Stomach (tissue), 9 donors: ENCODE data around the gene LSR. TPM values are rescaled to one million over a fixed set of nuclear protein-coding genes. Genes with fewer than 3 reads are reported as not detected.
A peak's percentile ranks its signal among the peaks of the same experiment; 100 is the strongest.

Experiments used
- DNase-seq, 2 donors: peaks; one replicate each; pipeline versions ENCODE4 v3.0.0 to v3.0.0-alpha.2; 2013 to 2019
- H3K27ac ChIP-seq, 5 donors: fragments of 200-600 bp in 4 of 5; sonication (generic) in 4 of 5; one replicate each; pipeline ENCODE4 v1.5.1; 2013 to 2019; ENCODE audit warnings: mild to moderate bottlenecking in 1 of 5, moderate library complexity in 1 of 5
- H3K27me3 ChIP-seq, 3 donors: fragments of 200-600 bp; sonication (generic); one replicate each; pipeline ENCODE4 v1.5.1; 2017 to 2019; ENCODE audit warnings: mixed run types in 1 of 3
- H3K36me3 ChIP-seq, 4 donors: fragments of 200-600 bp; sonication (generic); 1 replicate in 3 of 4; 2 replicates in 1 of 4; pipeline ENCODE4 v1.5.1; 2016 to 2019
- H3K4me1 ChIP-seq, 4 donors: fragments of 200-600 bp; sonication (generic); one replicate each; pipeline ENCODE4 v1.5.1; 2016 to 2019
- H3K4me3 ChIP-seq, 4 donors: fragments of 200-600 bp; sonication (generic) in 3 of 4; one replicate each; pipeline ENCODE4 v1.5.1; 2016 to 2019; ENCODE audit warnings: mild to moderate bottlenecking in 1 of 4
- H3K9me3 ChIP-seq, 4 donors: fragments of 200-600 bp; sonication (generic); one replicate each; pipeline ENCODE4 v1.5.1; 2016 to 2019
- EP300 ChIP-seq: sonication (generic); formaldehyde crosslinking; IDR thresholded peaks from one replicate; pipeline ENCODE4 v1.6.1; 2017; ENCODE audit warnings: antibody characterized with exemption
- POLR2A ChIP-seq, 4 donors: fragments of 450-650 bp; IDR thresholded peaks; one replicate each; pipeline ENCODE4 v1.6.1; 2016; ENCODE audit warnings: antibody characterized with exemption in 4 of 4, control low read depth in 2 of 4, mild to moderate bottlenecking in 1 of 4, moderate library complexity in 1 of 4
- POLR2AphosphoS5 ChIP-seq, 3 donors: sonication (generic); formaldehyde crosslinking; IDR thresholded peaks; one replicate each; pipeline ENCODE4 v1.6.1; 2016; ENCODE audit warnings: antibody characterized with exemption in 3 of 3
- WGBS, 5 donors: extraction: QIAGEN DNeasy Blood & Tissue Kit in 3 of 5; methylation state at CpG; one replicate each; pipeline versions ENCODE4 v1.1.5 to v1.1.7; 2013 to 2018; 5-methylcytosine and 5-hydroxymethylcytosine counted together
- intact Hi-C: fragments of 100-400 bp; cut with DNase I; formaldehyde crosslinking; loops from one replicate; pipeline ENCODE4 v1.15.1; 2023; ENCODE audit warnings: low total_unique reads
- polyA plus RNA-seq, 3 donors: library from polyadenylated mRNA; stranded (reverse); fragments of 200-250 nt; gene quantifications; one replicate each; pipeline ENCODE4 v1.2.3, GENCODE V29; 2013
- total RNA-seq, 5 donors: library from RNA; depleted of rRNA; stranded (reverse); fragments of >200 nt; gene quantifications; one replicate each; pipeline versions ENCODE4 v1.1.0 to v1.2.3, GENCODE V29; 2014 to 2016
- TF ChIP-seq, protein P1 (sequence below), 7 experiments: fragments of 450-650 bp in 4 of 7; fragments of 200-600 bp in 3 of 7; sonication (generic) in 3 of 7; IDR thresholded peaks; one replicate each; pipeline ENCODE4 v1.5.1; 2016 to 2019; ENCODE audit warnings: antibody characterized with exemption in 7 of 7, control low read depth in 2 of 7, mild to moderate bottlenecking in 1 of 7
- donor health status: healthy with polysubstance abuse.
- donor health status: Bipolar disorder and iron deficiency.
- donor health status: healthy.

The LSR gene
- total and polyA plus RNA-seq, 8 donors = 17.9 to 174 (median 78.6) TPM

DNA sequence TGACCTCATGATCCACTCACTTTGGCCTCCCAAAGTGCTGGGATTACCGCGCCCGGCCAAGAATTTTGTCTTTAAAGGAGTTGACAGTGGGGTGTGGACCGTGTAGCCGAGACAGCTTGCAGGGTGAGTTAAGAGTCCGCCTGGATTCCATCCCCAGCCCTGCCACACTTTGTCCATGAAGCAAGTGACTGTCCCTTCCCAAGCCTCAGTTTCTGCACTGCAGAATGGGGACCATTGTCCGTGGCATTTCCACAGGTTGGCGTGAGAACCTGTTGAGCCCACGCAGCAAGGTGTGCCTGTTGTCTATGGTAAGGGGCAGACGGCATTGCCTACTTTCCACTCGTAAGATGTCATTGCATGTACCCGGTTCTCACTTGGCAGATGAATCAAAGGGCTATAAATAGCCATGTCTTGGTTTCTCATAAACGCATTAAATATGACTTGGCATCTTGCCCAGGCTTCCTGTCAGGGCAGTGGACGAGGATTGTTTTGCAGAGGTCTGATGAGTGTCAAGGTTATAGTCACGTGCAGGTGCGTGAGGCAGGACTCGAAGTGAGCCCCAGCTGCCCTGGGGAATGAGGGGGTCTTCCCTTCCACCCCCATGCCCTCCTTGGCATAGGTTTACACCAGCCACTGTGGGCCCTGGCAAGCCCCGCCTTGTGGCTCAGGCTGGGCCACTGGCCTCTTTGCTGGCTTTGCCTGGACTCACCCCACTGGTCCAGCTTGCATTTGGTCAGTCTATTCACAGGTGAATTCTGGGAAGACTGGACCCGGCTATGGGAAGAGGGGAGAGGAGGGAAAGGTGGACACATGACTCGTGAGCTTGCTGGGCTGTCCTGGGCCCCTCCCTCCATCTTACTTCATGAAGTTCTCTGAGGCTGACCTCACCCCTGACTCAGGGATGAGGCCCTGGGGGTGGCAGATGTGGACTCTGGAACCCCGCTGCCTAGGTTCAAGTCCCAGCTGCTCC lies 34.9 kb upstream of the LSR start:
- no peak for TF ChIP-seq POLR2A (IDR thresholded peaks at IDR 0.05)
- peak; percentile 45 to 74 (median 65) for TF ChIP-seq POLR2AphosphoS5 (IDR thresholded peaks at IDR 0.05)
- TF ChIP-seq, protein P1, sequence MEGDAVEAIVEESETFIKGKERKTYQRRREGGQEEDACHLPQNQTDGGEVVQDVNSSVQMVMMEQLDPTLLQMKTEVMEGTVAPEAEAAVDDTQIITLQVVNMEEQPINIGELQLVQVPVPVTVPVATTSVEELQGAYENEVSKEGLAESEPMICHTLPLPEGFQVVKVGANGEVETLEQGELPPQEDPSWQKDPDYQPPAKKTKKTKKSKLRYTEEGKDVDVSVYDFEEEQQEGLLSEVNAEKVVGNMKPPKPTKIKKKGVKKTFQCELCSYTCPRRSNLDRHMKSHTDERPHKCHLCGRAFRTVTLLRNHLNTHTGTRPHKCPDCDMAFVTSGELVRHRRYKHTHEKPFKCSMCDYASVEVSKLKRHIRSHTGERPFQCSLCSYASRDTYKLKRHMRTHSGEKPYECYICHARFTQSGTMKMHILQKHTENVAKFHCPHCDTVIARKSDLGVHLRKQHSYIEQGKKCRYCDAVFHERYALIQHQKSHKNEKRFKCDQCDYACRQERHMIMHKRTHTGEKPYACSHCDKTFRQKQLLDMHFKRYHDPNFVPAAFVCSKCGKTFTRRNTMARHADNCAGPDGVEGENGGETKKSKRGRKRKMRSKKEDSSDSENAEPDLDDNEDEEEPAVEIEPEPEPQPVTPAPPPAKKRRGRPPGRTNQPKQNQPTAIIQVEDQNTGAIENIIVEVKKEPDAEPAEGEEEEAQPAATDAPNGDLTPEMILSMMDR (IDR thresholded peaks at IDR 0.05) = no peak
- no peak for TF ChIP-seq EP300
- H3K4me1 ChIP-seq = peaks cover 14 to 22% (median 18%) of the 10 kb centered on the region in 4 donors
- H3K36me3 ChIP-seq = no peaks in the 10 kb centered on the region
- H3K9me3 ChIP-seq = peaks cover 0 to under 1% (median 0%) of the 10 kb centered on the region in 4 donors
- 17 to 24% (median 20%) methylated on average over 21 of the region's 21 CpGs for WGBS, 5 donors
- DNase-seq = peak; percentile 80 to 94
- H3K4me3 ChIP-seq = no peak overlapping the region
- intact Hi-C loops = no loop called here
- peak overlapping the region; percentile 60 to 85 (median 74) for H3K27ac ChIP-seq
- H3K27me3 ChIP-seq = no peaks in the 10 kb centered on the region

DNA sequence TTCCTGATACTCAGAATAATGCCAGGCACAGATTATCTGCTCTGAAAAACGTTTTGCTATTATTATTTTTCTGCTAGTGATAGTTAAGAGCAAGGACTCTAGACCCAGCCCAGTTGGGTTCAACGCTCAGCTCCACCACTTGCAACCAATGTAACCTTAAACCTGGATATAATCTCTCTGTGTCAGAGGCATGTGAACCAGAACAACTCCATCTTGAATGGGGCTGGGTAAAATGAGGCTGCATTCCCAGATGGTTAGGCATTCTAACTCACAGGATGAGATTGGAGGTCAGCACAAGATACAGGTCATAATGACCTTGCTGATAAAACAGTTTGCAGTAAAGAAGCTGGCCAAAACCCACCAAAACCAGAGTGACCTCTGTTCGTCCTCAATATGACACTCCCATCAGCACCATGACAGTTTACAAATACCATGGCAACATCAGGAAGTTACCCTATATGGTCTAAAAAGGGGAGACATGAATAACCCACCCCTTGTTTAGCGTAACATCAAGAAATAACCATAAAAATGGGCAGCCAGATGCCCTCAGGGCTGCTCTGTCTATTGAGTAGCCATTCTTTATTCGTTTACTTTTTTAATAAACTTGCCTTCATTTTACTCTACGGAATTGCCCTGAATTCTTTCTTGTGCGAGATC lies 33.9 kb upstream of the LSR start:
- intact Hi-C loops = no loop called here
- Histone ChIP-seq H3K4me1 (peaks cover 14 to 25% (median 19%) of the 10 kb centered on the region in 4 donors), H3K9me3 (peaks cover 0 to 9% (median 0%) of the 10 kb centered on the region in 4 donors), H3K4me3 (no peak overlapping the region), H3K36me3 (no peaks in the 10 kb centered on the region), H3K27ac (peak overlapping the region in 3 of 5 donors; percentile 60 to 85 (median 74)), H3K27me3 (no peaks in the 10 kb centered on the region)
- no peak for DNase-seq
- WGBS, 5 donors = 73 to 81% (median 77%) methylated on average over 7 of the region's 7 CpGs
- TF ChIP-seq EP300 = no peak
- TF ChIP-seq POLR2AphosphoS5 (IDR thresholded peaks at IDR 0.05) = no peak
- no peak for TF ChIP-seq POLR2A (IDR thresholded peaks at IDR 0.05)
- TF ChIP-seq, protein P1 (IDR thresholded peaks at IDR 0.05) = no peak

DNA sequence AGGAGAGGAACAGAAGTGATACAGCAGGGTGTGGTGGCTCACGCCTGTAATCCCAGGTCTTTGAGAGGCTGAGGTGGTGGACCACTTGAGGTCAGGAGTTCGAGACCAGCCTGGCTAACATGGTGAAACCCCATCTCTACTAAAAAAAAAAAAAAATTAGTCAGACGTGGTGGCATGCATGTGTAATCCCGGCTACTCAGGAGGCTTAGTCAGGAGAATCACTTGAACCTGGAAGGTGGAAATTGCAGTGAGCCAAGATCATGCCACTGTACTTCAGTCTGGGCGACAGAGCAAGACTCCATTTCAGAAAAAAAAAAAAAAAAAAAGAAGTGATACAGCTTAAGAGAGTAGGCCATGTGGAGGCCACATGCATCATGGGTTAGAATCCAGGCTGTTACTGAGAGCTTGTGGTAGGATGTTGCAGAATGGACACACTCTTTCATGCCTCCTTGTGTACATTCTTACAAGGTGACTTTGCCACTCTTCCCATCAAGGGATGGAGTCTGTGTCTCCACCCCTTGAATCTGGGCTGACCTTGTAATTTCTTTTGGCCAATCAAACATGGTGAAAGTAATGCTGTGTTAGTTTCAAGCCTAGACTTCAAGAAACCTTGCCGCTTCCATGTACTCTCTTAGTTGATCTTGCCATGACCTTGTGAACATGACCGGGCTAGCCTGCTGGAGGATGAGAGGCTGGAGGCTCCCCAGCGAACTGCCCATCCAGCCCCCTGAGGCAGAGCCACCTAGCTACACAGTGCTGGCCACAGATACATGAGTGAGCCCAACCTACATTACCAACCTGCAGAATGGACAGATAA lies 32.6 kb upstream of the LSR start:
- 77 to 86% (median 84%) methylated on average over 8 of the region's 8 CpGs for WGBS, 5 donors
- H3K27ac ChIP-seq = peak overlapping the region in 1 of 5 donors; percentile 1
- no peaks in the 10 kb centered on the region for H3K27me3 ChIP-seq
- no peaks in the 10 kb centered on the region for H3K36me3 ChIP-seq
- peaks cover 0 to 9% (median 0%) of the 10 kb centered on the region in 4 donors for H3K9me3 ChIP-seq
- no peak overlapping the region for H3K4me3 ChIP-seq
- no peak for DNase-seq
- intact Hi-C loops = no loop called here
- TF ChIP-seq, protein P1 (IDR thresholded peaks at IDR 0.05) = no peak
- TF ChIP-seq EP300 = no peak
- H3K4me1 ChIP-seq = peaks cover 20 to 38% (median 30%) of the 10 kb centered on the region in 4 donors
